B cell (primary cell): ENCODE data around the gene PLEKHG2. TPM values are rescaled to one million over a fixed set of nuclear protein-coding genes. Genes with fewer than 3 reads are reported as not detected.

Source experiments
- ATAC-seq: fragments of 200-7000 bp; cut with Tn5 transposase; one replicate; pipeline ENCODE4 v1.10.0; 2021; ENCODE audit warnings: low read depth, mild to moderate bottlenecking, moderate number of reproducible peaks, moderate library complexity
- CTCF ChIA-PET: fragments of 350-600 bp; sonication (Branson Sonifier 250); formaldehyde crosslinking; loops from one replicate; lab custom pipeline; 2021; ENCODE audit warnings: antibody characterized with exemption, inconsistent platforms; lab: Charles Lee
- POLR2A ChIA-PET: fragments of 350-600 bp; sonication (Branson Sonifier 250); formaldehyde crosslinking; loops from one replicate; lab custom pipeline; 2021; ENCODE audit warnings: antibody characterized with exemption; lab: Charles Lee
- DNase-seq: peaks from one replicate; pipeline ENCODE4 v3.0.0; 2013
- H2AFZ ChIP-seq: 2 replicates; pipeline ENCODE4 v1.6.1; 2012; ENCODE audit warnings: mild to moderate bottlenecking, low read depth, low read length; ENCODE audit not compliant: insufficient read depth, poor library complexity, severe bottlenecking
- H3K27ac ChIP-seq, 2 donors: 1 replicate in 1 of 2; 2 replicates in 1 of 2; pipeline ENCODE4 v1.5.1; 2012 to 2013; ENCODE audit warnings: low read length in 2 of 2, mild to moderate bottlenecking in 2 of 2, moderate library complexity in 1 of 2
- H3K27me3 ChIP-seq, 4 experiments: fragments of 200-600 bp in 1 of 4; sonication (generic) in 1 of 4; replicated peaks in 1 of 4; 1 replicate in 2 of 4; 2 replicates in 2 of 4; pipeline versions ENCODE4 v1.6.1 to v1.7.0; 2013 to 2016; ENCODE audit warnings: low read length in 3 of 4, mild to moderate bottlenecking in 2 of 4, mixed read lengths in 1 of 4, moderate library complexity in 1 of 4; ENCODE audit not compliant: insufficient read depth in 4 of 4, control insufficient read depth in 3 of 4; ENCODE audit errors: control extremely low read depth in 1 of 4
- H3K36me3 ChIP-seq, 2 experiments: replicated peaks in 1 of 2; 1 replicate in 1 of 2; 2 replicates in 1 of 2; pipeline versions ENCODE4 v1.6.1 to v1.7.1; 2013; ENCODE audit warnings: low read length in 1 of 2; ENCODE audit not compliant: insufficient read depth in 2 of 2, control insufficient read depth in 1 of 2; ENCODE audit errors: control extremely low read depth in 1 of 2, extremely low read depth in 1 of 2
- H3K4me1 ChIP-seq, 2 donors: fragments of 200-600 bp in 1 of 2; sonication (generic) in 1 of 2; 1 replicate in 1 of 2; 2 replicates in 1 of 2; pipeline versions ENCODE4 v1.5.1 to v1.6.1; 2013 to 2017; ENCODE audit warnings: low read length in 2 of 2; ENCODE audit not compliant: control insufficient read depth in 2 of 2, insufficient read depth in 2 of 2
- H3K4me2 ChIP-seq: replicated peaks from 2 replicates; pipeline ENCODE3; 2012; ENCODE audit warnings: mild to moderate bottlenecking, low read depth, low read length; ENCODE audit not compliant: poor library complexity, severe bottlenecking
- H3K4me3 ChIP-seq, 5 experiments: fragments of 200-600 bp in 1 of 5; sonication (generic) in 1 of 5; 1 replicate in 3 of 5; 2 replicates in 2 of 5; pipeline versions ENCODE4 v1.5.1 to v1.7.0; 2011 to 2016; ENCODE audit warnings: low read length in 4 of 5, mild to moderate bottlenecking in 4 of 5, low read depth in 2 of 5, control low read depth in 1 of 5, moderate library complexity in 1 of 5; ENCODE audit not compliant: insufficient read depth in 1 of 5; ENCODE audit errors: control extremely low read depth in 1 of 5, extremely low read depth in 1 of 5
- H3K79me2 ChIP-seq: fragments of 200-600 bp; sonication (generic); one replicate; pipeline ENCODE4 v1.6.0; 2016; ENCODE audit warnings: low read length; ENCODE audit not compliant: control insufficient read depth, insufficient read depth
- H3K9ac ChIP-seq: fragments of 200-600 bp; sonication (generic); 2 replicates; pipeline ENCODE4 v1.6.1; 2017; ENCODE audit warnings: mild to moderate bottlenecking, low read length, moderate library complexity
- H3K9me3 ChIP-seq, 3 donors: one replicate each; pipeline versions ENCODE4 v1.6.1 to v1.7.1; 2013; ENCODE audit warnings: low read length in 2 of 3; ENCODE audit not compliant: control insufficient read depth in 2 of 3, insufficient read depth in 1 of 3; ENCODE audit errors: control extremely low read depth in 1 of 3
- H4K20me1 ChIP-seq: 2 replicates; pipeline ENCODE4 v1.6.0; 2012; ENCODE audit warnings: mild to moderate bottlenecking, low read length; ENCODE audit not compliant: insufficient read depth, control insufficient read depth, poor library complexity, severe bottlenecking
- H3K27ac Mint-ChIP-seq: one replicate; pipeline ENCODE4 v1.8.0; 2021; ENCODE audit warnings: mixed read lengths
- H3K27me3 Mint-ChIP-seq: one replicate; pipeline ENCODE4 v1.8.0; 2021; ENCODE audit warnings: mixed read lengths
- H3K4me1 Mint-ChIP-seq: one replicate; pipeline ENCODE4 v1.8.0; 2021; ENCODE audit warnings: mixed read lengths
- H3K4me3 Mint-ChIP-seq: one replicate; pipeline ENCODE4 v1.8.0; 2021; ENCODE audit warnings: mixed read lengths
- H3K9me3 Mint-ChIP-seq: one replicate; pipeline ENCODE4 v1.8.0; 2022; ENCODE audit warnings: mixed read lengths; ENCODE audit not compliant: insufficient read depth
- EZH2 ChIP-seq: IDR thresholded peaks from 2 replicates; pipeline ENCODE4 v1.6.1; 2012; ENCODE audit warnings: borderline replicate concordance, low read depth, mild to moderate bottlenecking, moderate library complexity, low read length; ENCODE audit not compliant: insufficient read depth, poor library complexity, severe bottlenecking
- WGBS: methylation state at CpG from one replicate; pipeline ENCODE4 v1.1.5; 2013; ENCODE audit warnings: missing lambda C conversion rate; ENCODE audit not compliant: insufficient coverage; 5-methylcytosine and 5-hydroxymethylcytosine counted together
- intact Hi-C: fragments of 100-400 bp; cut with micrococcal nuclease; formaldehyde crosslinking; loops from one replicate; pipeline ENCODE4 v1.10.0; 2022
- polyA plus RNA-seq: library from polyadenylated mRNA; depleted of rRNA; stranded (reverse); fragments of >200 nt; gene quantifications from 2 replicates; pipeline ENCODE4 v1.2.3, GENCODE V29; 2012
- total RNA-seq, 2 donors: library from RNA; stranded (reverse); fragments of 120-200 nt in 1 of 2; gene quantifications; 1 replicate in 1 of 2; 2 replicates in 1 of 2; pipeline versions ENCODE4 v1.2.3 to v1.2.4, GENCODE V29; 2013 to 2022
- TF ChIP-seq, protein P1 (sequence below): fragments of 200-600 bp; IDR thresholded peaks from one replicate; pipeline ENCODE4 v1.8.0; 2022; ENCODE audit warnings: antibody characterized with exemption, mild to moderate bottlenecking

PLEKHG2 gene
- total and polyA plus RNA-seq, 2 donors (not counting 1 experiment from before 2014, with no cell fraction given): 27.0 to 167 TPM

DNA sequence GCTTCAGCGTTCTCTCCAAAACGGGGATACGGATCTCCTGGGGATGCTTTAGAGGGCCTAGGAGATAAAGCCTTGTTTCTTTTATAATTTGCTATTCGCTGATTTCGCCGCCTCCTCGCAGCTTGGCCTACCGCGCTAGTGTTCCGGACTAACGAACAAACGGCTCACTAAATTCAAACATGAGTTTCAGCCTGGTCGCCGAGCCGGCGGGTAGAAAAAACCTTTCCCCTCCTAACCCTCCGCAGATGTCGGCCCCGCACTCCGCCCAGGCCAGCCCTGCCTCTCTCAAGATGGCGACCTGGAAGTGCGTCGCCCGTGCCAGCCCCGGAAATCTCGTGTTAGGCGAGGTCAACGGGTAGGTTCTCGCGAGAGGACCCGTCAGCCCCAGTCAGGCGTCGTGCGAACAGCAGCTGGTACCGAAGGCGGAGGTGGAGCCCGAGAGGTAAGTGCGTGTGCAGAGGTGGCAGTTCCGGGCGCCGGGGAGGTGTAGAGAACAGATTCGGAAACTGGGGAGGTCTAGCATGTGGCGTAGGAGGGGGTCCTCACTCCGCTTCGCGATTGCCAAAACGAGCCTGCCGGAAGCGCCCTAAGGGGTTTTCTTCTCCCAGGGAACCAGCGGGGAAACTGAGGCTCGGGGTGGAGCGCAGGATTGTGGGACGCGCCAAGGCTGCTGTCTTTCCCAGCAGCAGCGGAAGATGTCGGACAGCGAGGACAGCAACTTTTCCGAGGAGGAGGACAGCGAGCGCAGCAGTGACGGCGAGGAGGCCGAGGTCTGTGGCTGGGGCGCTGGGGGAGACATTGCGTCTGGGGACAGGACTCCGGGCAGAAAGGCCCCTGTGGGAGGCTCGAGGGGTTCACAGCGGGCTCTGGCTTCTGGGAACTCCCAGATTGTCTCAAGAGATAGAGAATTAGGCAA, 33.0 kb downstream of the PLEKHG2 start, which contains the start of gene SUPT5H:
SUPT5H (plus strand) TSS at position 387 of the 916 bp plus-strand sequence; CDS start at position 696, 309 bp downstream.
- Histone ChIP-seq H3K79me2 (peaks cover 58% of the 10 kb centered on the region), H3K27ac (peak within 1 kb of the TSS; percentile 91 to 95), H3K36me3 (peaks cover 0 to 4% of the 10 kb centered on the region in 2 experiments), H3K27me3 (no peaks in the 10 kb centered on the region), H2AFZ (peak within 1 kb of the TSS; percentile 80), H3K9ac (peak within 1 kb of the TSS; percentile 98), H4K20me1 (peaks cover 38% of the 10 kb centered on the region), H3K9me3 (no peaks in the 10 kb centered on the region), H3K4me3 (peak within 1 kb of the TSS; percentile 69 to 98 (median 95)), H3K4me2 (peak within 1 kb of the TSS; percentile 96), H3K4me1 (peaks cover 42 to 56% of the 10 kb centered on the region in 2 donors)
- peak within 1 kb of the TSS; percentile 97 for H3K27ac Mint-ChIP-seq
- TF ChIP-seq, protein P1, sequence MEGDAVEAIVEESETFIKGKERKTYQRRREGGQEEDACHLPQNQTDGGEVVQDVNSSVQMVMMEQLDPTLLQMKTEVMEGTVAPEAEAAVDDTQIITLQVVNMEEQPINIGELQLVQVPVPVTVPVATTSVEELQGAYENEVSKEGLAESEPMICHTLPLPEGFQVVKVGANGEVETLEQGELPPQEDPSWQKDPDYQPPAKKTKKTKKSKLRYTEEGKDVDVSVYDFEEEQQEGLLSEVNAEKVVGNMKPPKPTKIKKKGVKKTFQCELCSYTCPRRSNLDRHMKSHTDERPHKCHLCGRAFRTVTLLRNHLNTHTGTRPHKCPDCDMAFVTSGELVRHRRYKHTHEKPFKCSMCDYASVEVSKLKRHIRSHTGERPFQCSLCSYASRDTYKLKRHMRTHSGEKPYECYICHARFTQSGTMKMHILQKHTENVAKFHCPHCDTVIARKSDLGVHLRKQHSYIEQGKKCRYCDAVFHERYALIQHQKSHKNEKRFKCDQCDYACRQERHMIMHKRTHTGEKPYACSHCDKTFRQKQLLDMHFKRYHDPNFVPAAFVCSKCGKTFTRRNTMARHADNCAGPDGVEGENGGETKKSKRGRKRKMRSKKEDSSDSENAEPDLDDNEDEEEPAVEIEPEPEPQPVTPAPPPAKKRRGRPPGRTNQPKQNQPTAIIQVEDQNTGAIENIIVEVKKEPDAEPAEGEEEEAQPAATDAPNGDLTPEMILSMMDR: no peak
- TF ChIP-seq EZH2: no peak
- peak within 1 kb of the TSS; percentile 97 for H3K4me3 Mint-ChIP-seq
- intact Hi-C loops: loop anchor here (1.0 to 10.0 kb wide), 10 partner anchors 9 to 389 kb away; partner anchors contain the start of genes DYRK1B, EID2, EID2B and MED29
- CTCF ChIA-PET: interaction anchor here (0.7 to 2.4 kb wide), 6 partner anchors 10 to 222 kb away, joined by 3 to 9 read pairs (median 3); partner anchors contain the start of gene RPS16
- no peaks in the 10 kb centered on the region for H3K9me3 Mint-ChIP-seq
- peak; percentile 99 for DNase-seq
- under 1% methylated on average over 65 of the region's 68 CpGs for WGBS
- H3K27me3 Mint-ChIP-seq: no peaks in the 10 kb centered on the region
- ATAC-seq: peak; percentile 94
- POLR2A ChIA-PET: interaction anchor here (0.6 to 3.5 kb wide), 12 partner anchors 8 to 1202 kb away, joined by 3 to 42 read pairs (median 4); partner anchors contain the start of genes MED29, PAF1, RPS16 and TIMM50
- H3K4me1 Mint-ChIP-seq: peaks cover 58% of the 10 kb centered on the region
